CD4-positive, alpha-beta T cell treated with Interleukin-4 for 4 hours (primary cell): ENCODE results near the gene RTP5.
"Not testable (repeated sequence)": the region's sequence is repeated elsewhere in the genome, so short reads cannot be mapped to it uniquely, and the experiment has no call there.

Source experiments
- DNase-seq: peaks from one replicate; pipeline ENCODE4 v3.0.0-alpha.2; 2020

Gene RTP5

GRCh38 chr2:241904011-241904718, 34.6 kb downstream of the RTP5 start:
- no peak for DNase-seq

- no peak for DNase-seq
These were observed 35.5 kb downstream of the RTP5 start for GRCh38 chr2:241904791-241905710.

GRCh38 chr2:241905716-241906377, 36.3 kb downstream of the RTP5 start:
- no peak for DNase-seq

GRCh38 chr2:241906378-241906770, 36.8 kb downstream of the RTP5 start:
- not testable (repeated sequence) for DNase-seq

GRCh38 chr2:241906826-241907570, 37.5 kb downstream of the RTP5 start:
- DNase-seq, result no peak

- DNase-seq, result not testable (repeated sequence)
These were observed 38.3 kb downstream of the RTP5 start for GRCh38 chr2:241907831-241908230.

- DNase-seq, result no peak
These were observed 39.3 kb downstream of the RTP5 start for GRCh38 chr2:241908686-241909420.

- DNase-seq, result no peak
These were observed 40.2 kb downstream of the RTP5 start for GRCh38 chr2:241909769-241910168.

GRCh38 chr2:241910604-241911520, 41.3 kb downstream of the RTP5 start:
- DNase-seq, result no peak

GRCh38 chr2:241911551-241911950, 42.0 kb downstream of the RTP5 start:
- no peak for DNase-seq

- DNase-seq, result no peak
These were observed 42.6 kb downstream of the RTP5 start for GRCh38 chr2:241912021-241912555.

- DNase-seq, result no peak
These were observed 44.2 kb downstream of the RTP5 start for GRCh38 chr2:241913703-241914102.

- no peak for DNase-seq
These were observed 45.0 kb downstream of the RTP5 start for GRCh38 chr2:241914542-241914941.

- not testable (repeated sequence) for DNase-seq
These were observed 52.1 kb downstream of the RTP5 start for GRCh38 chr2:241921631-241922030.

- no peak for DNase-seq
These were observed 52.9 kb downstream of the RTP5 start for GRCh38 chr2:241922411-241922810.

- not testable (repeated sequence) for DNase-seq
These were observed 53.5 kb downstream of the RTP5 start for GRCh38 chr2:241922816-241923601.
